ENCODE measurements around the gene PXYLP1.

Gene PXYLP1

DNA sequence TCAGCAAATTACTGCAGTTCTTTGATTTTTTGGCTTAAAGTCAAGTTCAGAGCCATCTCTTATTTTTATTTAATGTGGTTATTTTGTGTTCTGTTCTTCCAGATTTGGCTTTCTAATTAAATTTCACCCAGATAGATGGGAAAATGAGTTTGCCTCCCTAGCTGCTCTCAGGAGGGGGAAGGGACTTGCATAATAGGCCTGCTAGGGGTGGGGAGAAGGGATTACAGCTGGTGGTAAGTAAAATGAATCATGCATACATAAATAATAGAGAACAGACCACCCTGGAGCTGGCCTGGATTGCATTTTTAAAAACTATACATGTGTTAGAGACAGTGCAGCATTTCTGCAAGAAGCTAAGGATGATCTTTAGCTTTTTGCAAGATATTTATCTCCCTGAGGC, 3.9 kb upstream of the PXYLP1 start:
- peaks cover 8% of the 10 kb centered on the region for H3K79me1 ChIP-seq (ENCODE audit: low read length)
- H4K91ac ChIP-seq (ENCODE audit: low read depth, low read length), result no peak overlapping the region
- no peak overlapping the region for H3K14ac ChIP-seq (ENCODE audit: low read length)
- H2BK5ac ChIP-seq (ENCODE audit: low read depth, low read length, poor library complexity), result no peak overlapping the region
- H2BK120ac ChIP-seq (ENCODE audit: insufficient read depth, low read length, poor library complexity), result no peak overlapping the region
- H3K4me2 ChIP-seq (ENCODE audit: low read length), result no peak overlapping the region
- no peak overlapping the region for H3K4ac ChIP-seq (ENCODE audit: low read depth, low read length)
- H2AFZ ChIP-seq (ENCODE audit: insufficient read depth, low read length, poor library complexity), result no peak overlapping the region
- no peak overlapping the region for H2AK5ac ChIP-seq (ENCODE audit: low read length)
- peaks cover 3% of the 10 kb centered on the region for H3K27me3 ChIP-seq (ENCODE audit: insufficient read depth, low read length)
- H3K4me1 ChIP-seq (ENCODE audit: control insufficient read depth in 1 of 2, insufficient read depth in 2 of 2, low read length in 2 of 2), result peaks cover 5 to 7% of the 10 kb centered on the region in 2 experiments
- no peak overlapping the region for H3K23ac ChIP-seq (ENCODE audit: low read length)
- no peaks in the 10 kb centered on the region for H3K36me3 ChIP-seq (ENCODE audit: control insufficient read depth in 1 of 2, insufficient read depth in 2 of 2, low read length in 2 of 2)
- no peak overlapping the region for H4K12ac ChIP-seq (ENCODE audit: low read depth, low read length)
- no peak for DNase-seq
- H3K9me3 ChIP-seq (ENCODE audit: insufficient read depth, low read depth, low read length), result no peaks in the 10 kb centered on the region
- H3K27ac ChIP-seq (ENCODE audit: low read depth, low read length), result no peak overlapping the region
- H2BK12ac ChIP-seq (ENCODE audit: low read length), result no peak overlapping the region
- H3K79me2 ChIP-seq (ENCODE audit: control insufficient read depth, insufficient read depth, low read length, poor library complexity), result peaks cover 3% of the 10 kb centered on the region
- H3K4me3 ChIP-seq (ENCODE audit: low read depth, low read length), result no peak overlapping the region
- no peak overlapping the region for H3K9ac ChIP-seq (ENCODE audit: low read length)
- H3K18ac ChIP-seq (ENCODE audit: low read length), result no peak overlapping the region
- H4K8ac ChIP-seq (ENCODE audit: low read depth, low read length), result no peak overlapping the region

DNA sequence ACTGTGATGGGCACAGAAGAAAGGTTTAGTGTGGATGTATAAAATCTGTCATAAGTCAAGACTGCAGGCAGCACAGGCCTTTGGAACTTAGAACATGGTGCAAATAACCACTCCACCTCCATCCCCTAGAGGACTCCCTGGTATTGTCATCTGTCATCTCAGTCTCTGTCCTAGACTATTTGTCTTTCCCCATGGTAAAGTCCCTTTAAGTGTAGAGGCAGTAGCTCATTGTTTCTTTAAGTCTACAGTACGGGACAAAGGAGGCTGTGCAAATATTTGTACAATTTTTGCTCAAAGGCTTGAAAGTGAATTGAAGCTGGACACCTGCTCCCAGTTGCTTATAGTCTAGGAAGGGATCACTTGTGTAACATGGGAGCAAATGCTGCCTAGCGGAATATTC, 3.2 kb upstream of the PXYLP1 start:
- H3K9ac ChIP-seq (ENCODE audit: low read length), result no peak overlapping the region
- H2BK5ac ChIP-seq (ENCODE audit: low read depth, low read length, poor library complexity), result no peak overlapping the region
- no peak overlapping the region for H3K14ac ChIP-seq (ENCODE audit: low read length)

DNA sequence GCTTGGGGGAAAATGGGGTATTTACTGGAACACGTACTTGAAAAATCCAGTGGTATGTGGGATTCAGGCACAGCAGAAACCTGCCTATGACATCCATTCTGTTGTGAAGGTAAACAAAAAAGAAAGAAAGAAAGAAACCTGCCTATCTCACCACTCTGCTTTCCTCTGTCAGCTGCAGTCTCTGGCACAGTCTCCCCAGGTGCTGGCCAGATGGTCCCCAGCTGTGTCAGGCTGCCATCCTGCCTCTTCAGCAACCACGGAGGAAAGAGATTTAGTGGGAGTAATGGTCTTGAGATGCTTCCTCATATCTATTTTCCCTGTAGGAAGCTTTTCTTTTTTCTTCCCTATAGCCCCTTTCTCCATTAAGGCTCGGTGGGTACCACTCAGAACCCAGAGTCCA, 2.5 kb upstream of the PXYLP1 start:
- no peak overlapping the region for H2BK5ac ChIP-seq (ENCODE audit: low read depth, low read length, poor library complexity)
- H2BK120ac ChIP-seq (ENCODE audit: insufficient read depth, low read length, poor library complexity), result no peak overlapping the region
- no peak overlapping the region for H4K12ac ChIP-seq (ENCODE audit: low read depth, low read length)
- no peak overlapping the region for H3K23ac ChIP-seq (ENCODE audit: low read length)
- H3K14ac ChIP-seq (ENCODE audit: low read length), result no peak overlapping the region
- peaks cover 1% of the 10 kb centered on the region for H3K9me3 ChIP-seq (ENCODE audit: insufficient read depth, low read depth, low read length)
- H3K4me3 ChIP-seq (ENCODE audit: low read depth, low read length), result no peak overlapping the region
- no peak overlapping the region for H3K4me2 ChIP-seq (ENCODE audit: low read length)
- no peak overlapping the region for H2AK5ac ChIP-seq (ENCODE audit: low read length)
- no peak overlapping the region for H2AFZ ChIP-seq (ENCODE audit: insufficient read depth, low read length, poor library complexity)
- no peak overlapping the region for H4K8ac ChIP-seq (ENCODE audit: low read depth, low read length)
- no peak overlapping the region for H3K27ac ChIP-seq (ENCODE audit: low read depth, low read length)
- peaks cover 3% of the 10 kb centered on the region for H3K79me2 ChIP-seq (ENCODE audit: control insufficient read depth, insufficient read depth, low read length, poor library complexity)
- peaks cover 3% of the 10 kb centered on the region for H3K27me3 ChIP-seq (ENCODE audit: insufficient read depth, low read length)
- peaks cover 8% of the 10 kb centered on the region for H3K79me1 ChIP-seq (ENCODE audit: low read length)
- no CpG with 5 or more reads among the region's 3 CpGs for WGBS (ENCODE audit: extremely low coverage, insufficient coverage, insufficient read length)
- no peaks in the 10 kb centered on the region for H3K36me3 ChIP-seq (ENCODE audit: control insufficient read depth in 1 of 2, insufficient read depth in 2 of 2, low read length in 2 of 2)
- H4K91ac ChIP-seq (ENCODE audit: low read depth, low read length), result no peak overlapping the region
- H3K18ac ChIP-seq (ENCODE audit: low read length), result no peak overlapping the region
- no peak for DNase-seq
- no peak overlapping the region for H3K9ac ChIP-seq (ENCODE audit: low read length)
- no peak overlapping the region for H2BK12ac ChIP-seq (ENCODE audit: low read length)
- no peak overlapping the region for H3K4ac ChIP-seq (ENCODE audit: low read depth, low read length)
- peaks cover 5 to 7% of the 10 kb centered on the region in 2 experiments for H3K4me1 ChIP-seq (ENCODE audit: control insufficient read depth in 1 of 2, insufficient read depth in 2 of 2, low read length in 2 of 2)

More for the DNA sequence above, 3.2 kb upstream of the PXYLP1 start:
- Histone ChIP-seq H3K4ac (ENCODE audit: low read depth, low read length) (no peak overlapping the region), H3K4me1 (ENCODE audit: control insufficient read depth in 1 of 2, insufficient read depth in 2 of 2, low read length in 2 of 2) (peaks cover 5 to 7% of the 10 kb centered on the region in 2 experiments), H4K8ac (ENCODE audit: low read depth, low read length) (no peak overlapping the region), H4K12ac (ENCODE audit: low read depth, low read length) (no peak overlapping the region), H3K36me3 (ENCODE audit: control insufficient read depth in 1 of 2, insufficient read depth in 2 of 2, low read length in 2 of 2) (no peaks in the 10 kb centered on the region), H3K4me2 (ENCODE audit: low read length) (no peak overlapping the region), H3K79me2 (ENCODE audit: control insufficient read depth, insufficient read depth, low read length, poor library complexity) (peaks cover 3% of the 10 kb centered on the region), H3K27me3 (ENCODE audit: insufficient read depth, low read length) (peaks cover 3% of the 10 kb centered on the region), H2BK120ac (ENCODE audit: insufficient read depth, low read length, poor library complexity) (no peak overlapping the region), H2AFZ (ENCODE audit: insufficient read depth, low read length, poor library complexity) (no peak overlapping the region), H3K27ac (ENCODE audit: low read depth, low read length) (no peak overlapping the region), H2AK5ac (ENCODE audit: low read length) (no peak overlapping the region), H3K23ac (ENCODE audit: low read length) (no peak overlapping the region), H3K9me3 (ENCODE audit: insufficient read depth, low read depth, low read length) (peaks cover 1% of the 10 kb centered on the region), H4K91ac (ENCODE audit: low read depth, low read length) (no peak overlapping the region), H2BK12ac (ENCODE audit: low read length) (no peak overlapping the region), H3K79me1 (ENCODE audit: low read length) (peaks cover 8% of the 10 kb centered on the region), H3K4me3 (ENCODE audit: low read depth, low read length) (no peak overlapping the region), H3K18ac (ENCODE audit: low read length) (no peak overlapping the region)
- no peak for DNase-seq
- no CpG with 5 or more reads among the region's 2 CpGs for WGBS (ENCODE audit: extremely low coverage, insufficient coverage, insufficient read length)

DNA sequence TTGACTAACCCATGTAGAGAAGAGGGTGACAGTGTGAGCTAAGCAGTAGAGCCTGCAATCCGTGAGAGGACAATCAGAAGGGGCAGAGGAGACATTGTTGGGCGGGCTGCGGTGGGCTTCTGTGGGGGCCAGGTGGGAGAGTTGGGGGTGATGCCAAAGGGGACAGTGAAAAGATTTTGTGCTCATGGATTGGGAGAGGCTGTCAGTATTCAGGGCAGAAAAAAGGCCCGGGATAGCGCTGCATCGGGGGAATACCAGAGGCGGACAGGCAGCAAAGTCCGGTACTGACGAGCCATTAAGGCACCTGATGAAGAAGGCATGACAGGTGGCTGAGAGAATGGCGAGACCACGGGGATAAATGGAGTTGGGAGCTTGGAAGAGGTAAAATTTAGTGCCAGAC, 1.3 kb upstream of the PXYLP1 start:
- Histone ChIP-seq H4K8ac (ENCODE audit: low read depth, low read length) (no peak overlapping the region), H2BK5ac (ENCODE audit: low read depth, low read length, poor library complexity) (no peak overlapping the region), H3K27ac (ENCODE audit: low read depth, low read length) (no peak overlapping the region), H3K27me3 (ENCODE audit: insufficient read depth, low read length) (peaks cover 3% of the 10 kb centered on the region), H2AFZ (ENCODE audit: insufficient read depth, low read length, poor library complexity) (no peak overlapping the region), H3K79me1 (ENCODE audit: low read length) (peaks cover 8% of the 10 kb centered on the region), H2BK12ac (ENCODE audit: low read length) (no peak overlapping the region), H3K4me3 (ENCODE audit: low read depth, low read length) (no peak overlapping the region), H2BK120ac (ENCODE audit: insufficient read depth, low read length, poor library complexity) (no peak overlapping the region), H3K79me2 (ENCODE audit: control insufficient read depth, insufficient read depth, low read length, poor library complexity) (peaks cover 3% of the 10 kb centered on the region), H4K12ac (ENCODE audit: low read depth, low read length) (no peak overlapping the region), H3K9ac (ENCODE audit: low read length) (no peak overlapping the region), H3K4me2 (ENCODE audit: low read length) (no peak overlapping the region), H3K9me3 (ENCODE audit: insufficient read depth, low read depth, low read length) (peaks cover 4% of the 10 kb centered on the region), H3K36me3 (ENCODE audit: control insufficient read depth in 1 of 2, insufficient read depth in 2 of 2, low read length in 2 of 2) (no peaks in the 10 kb centered on the region), H2AK5ac (ENCODE audit: low read length) (no peak overlapping the region), H3K23ac (ENCODE audit: low read length) (no peak overlapping the region), H3K4ac (ENCODE audit: low read depth, low read length) (no peak overlapping the region), H3K18ac (ENCODE audit: low read length) (no peak overlapping the region), H3K14ac (ENCODE audit: low read length) (no peak overlapping the region), H3K4me1 (ENCODE audit: control insufficient read depth in 1 of 2, insufficient read depth in 2 of 2, low read length in 2 of 2) (peaks cover 5 to 7% of the 10 kb centered on the region in 2 experiments), H4K91ac (ENCODE audit: low read depth, low read length) (no peak overlapping the region)
- no CpG with 5 or more reads among the region's 11 CpGs for WGBS (ENCODE audit: extremely low coverage, insufficient coverage, insufficient read length)
- no peak for DNase-seq

Data from trophoblast cell (in vitro differentiated cells and primary cell).